Measurements from ENCODE around the gene ABCD4.

- TF ChIP-seq CTCF (conservative IDR thresholded peaks at IDR 0.05; ENCODE audit: low read length) (no peak), EZH2phosphoT487 (IDR thresholded peaks at IDR 0.05; ENCODE audit: borderline replicate concordance, low read depth, low read length) (no peak)
These were observed 59.7 kb downstream of the ABCD4 start for GRCh38 chr14:74243051-74243450.

All from OCI-LY7 (cell line).